Fibroblast of the conjunctiva (primary cell): Measurements from ENCODE around the gene GJA4.

Experiments used
- DNase-seq: peaks from one replicate; pipeline ENCODE4 v3.0.0-alpha.2; 2010; ENCODE audit warnings: low read depth

Gene GJA4

GRCh38 chr1:34839526-34840305 lies 46.9 kb downstream of the GJA4 start:
- no peak for DNase-seq

- DNase-seq = no peak
Measured at GRCh38 chr1:34840426-34840825, 47.6 kb downstream of the GJA4 start.

- DNase-seq = no peak
Measured at GRCh38 chr1:34842073-34842472, 49.3 kb downstream of the GJA4 start.

GRCh38 chr1:34842952-34843371 lies 50.2 kb downstream of the GJA4 start:
- no peak for DNase-seq

GRCh38 chr1:34843392-34844251 lies 50.8 kb downstream of the GJA4 start:
- DNase-seq = no peak

- DNase-seq = no peak
Measured at GRCh38 chr1:34844252-34844634, 51.4 kb downstream of the GJA4 start.
